ENCODE results near the gene EVC. TPM values are rescaled to one million over a fixed set of nuclear protein-coding genes. Genes with fewer than 3 reads are reported as not detected.

Gene EVC
- total RNA-seq, 2 experiments from 2014 or later, result 0.70 to 1.5 TPM

DNA sequence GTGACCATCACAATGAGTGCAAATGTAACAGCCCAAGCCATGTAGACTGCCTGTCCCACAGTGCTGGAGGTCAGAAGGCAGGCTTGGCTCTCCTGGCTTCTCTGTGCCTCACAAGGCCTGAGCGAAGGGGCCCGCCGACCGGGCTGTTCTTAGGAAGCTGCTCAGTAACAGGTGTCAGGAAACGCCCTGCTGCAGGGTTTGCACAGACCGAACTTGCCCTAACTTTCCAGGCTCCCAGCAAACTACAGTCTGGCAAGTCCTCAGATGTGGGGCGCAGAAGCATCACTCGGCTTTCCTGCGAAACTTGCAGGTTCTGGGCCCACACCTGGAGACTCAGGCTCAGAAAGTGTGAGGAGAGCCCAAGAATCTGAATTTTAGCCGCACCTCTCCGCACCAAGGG is 94.3 kb downstream of the EVC start:
- no peaks in the 10 kb centered on the region for H3K4me1 Mint-ChIP-seq (ENCODE audit: low read depth)
- Histone ChIP-seq H3K9me3 (ENCODE audit: control insufficient read depth in 1 of 2, insufficient read depth in 1 of 2, low read length in 2 of 2) (peaks cover 0 to 2% of the 10 kb centered on the region in 2 experiments), H3K36me3 (ENCODE audit: insufficient read depth, low read length) (no peaks in the 10 kb centered on the region), H3K27me3 (ENCODE audit: control insufficient read depth in 1 of 2, insufficient read depth in 2 of 2, low read length in 2 of 2) (no peaks in the 10 kb centered on the region), H3K4me3 (ENCODE audit: low read length) (no peak overlapping the region), H3K27ac (ENCODE audit: low read depth in 1 of 2, low read length in 2 of 2) (no peak overlapping the region), H3K4me1 (ENCODE audit: insufficient read depth, low read length) (no peaks in the 10 kb centered on the region)
- ChIA-PET POLR2A (no interaction called here), CTCF (no interaction called here)
- TF ChIP-seq, protein P1, sequence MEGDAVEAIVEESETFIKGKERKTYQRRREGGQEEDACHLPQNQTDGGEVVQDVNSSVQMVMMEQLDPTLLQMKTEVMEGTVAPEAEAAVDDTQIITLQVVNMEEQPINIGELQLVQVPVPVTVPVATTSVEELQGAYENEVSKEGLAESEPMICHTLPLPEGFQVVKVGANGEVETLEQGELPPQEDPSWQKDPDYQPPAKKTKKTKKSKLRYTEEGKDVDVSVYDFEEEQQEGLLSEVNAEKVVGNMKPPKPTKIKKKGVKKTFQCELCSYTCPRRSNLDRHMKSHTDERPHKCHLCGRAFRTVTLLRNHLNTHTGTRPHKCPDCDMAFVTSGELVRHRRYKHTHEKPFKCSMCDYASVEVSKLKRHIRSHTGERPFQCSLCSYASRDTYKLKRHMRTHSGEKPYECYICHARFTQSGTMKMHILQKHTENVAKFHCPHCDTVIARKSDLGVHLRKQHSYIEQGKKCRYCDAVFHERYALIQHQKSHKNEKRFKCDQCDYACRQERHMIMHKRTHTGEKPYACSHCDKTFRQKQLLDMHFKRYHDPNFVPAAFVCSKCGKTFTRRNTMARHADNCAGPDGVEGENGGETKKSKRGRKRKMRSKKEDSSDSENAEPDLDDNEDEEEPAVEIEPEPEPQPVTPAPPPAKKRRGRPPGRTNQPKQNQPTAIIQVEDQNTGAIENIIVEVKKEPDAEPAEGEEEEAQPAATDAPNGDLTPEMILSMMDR (IDR thresholded peaks at IDR 0.05), result no peak
- H3K27ac Mint-ChIP-seq, result no peak overlapping the region
- DNase-seq, result no peak
- no peak overlapping the region for H3K4me3 Mint-ChIP-seq
- no peak for ATAC-seq (ENCODE audit: poor library complexity)
- no peaks in the 10 kb centered on the region for H3K9me3 Mint-ChIP-seq
- intact Hi-C loops (cut with DNase I, micrococcal nuclease), result no loop called here
- H3K36me3 Mint-ChIP-seq (ENCODE audit: low read depth), result no peaks in the 10 kb centered on the region
- H3K27me3 Mint-ChIP-seq, result no peaks in the 10 kb centered on the region

DNA sequence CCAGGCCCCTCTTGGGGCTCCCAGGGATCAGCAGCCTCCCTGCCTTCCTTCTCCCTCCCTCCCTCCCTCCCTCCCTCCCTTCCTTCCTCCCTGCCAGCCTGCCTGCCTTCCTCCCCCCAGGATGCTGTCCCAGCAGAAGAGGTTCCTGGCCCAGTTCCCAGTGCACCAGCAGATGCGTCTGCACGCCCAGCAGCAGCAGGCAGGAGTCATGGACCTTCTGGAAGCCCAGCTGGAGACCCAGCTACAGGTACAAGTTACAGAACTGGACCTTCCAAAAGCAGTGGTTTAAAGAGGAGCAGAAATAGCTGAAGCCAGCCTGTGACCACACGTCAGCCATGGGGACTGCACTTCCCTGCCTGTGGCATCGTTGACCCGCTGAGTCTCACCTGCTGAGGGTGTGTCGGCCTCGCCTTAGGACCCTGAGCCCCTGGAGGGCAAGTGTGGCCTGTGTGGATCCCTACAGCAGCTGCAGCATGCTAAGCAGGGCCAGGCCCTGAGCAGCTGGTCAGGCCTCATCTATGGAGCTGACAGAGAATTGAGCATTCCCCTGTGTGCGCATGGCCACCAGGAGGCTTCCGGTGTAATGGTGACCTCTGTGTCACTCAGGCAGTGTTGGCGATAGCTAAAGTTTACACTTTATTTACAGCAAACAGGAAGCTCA is 97.2 kb downstream of the EVC start:
- Mint-ChIP-seq H3K4me3 (no peak overlapping the region), H3K36me3 (ENCODE audit: low read depth) (no peaks in the 10 kb centered on the region), H3K27me3 (no peaks in the 10 kb centered on the region), H3K9me3 (no peaks in the 10 kb centered on the region), H3K4me1 (ENCODE audit: low read depth) (no peaks in the 10 kb centered on the region), H3K27ac (no peak overlapping the region)
- Histone ChIP-seq H3K27me3 (ENCODE audit: control insufficient read depth in 1 of 2, insufficient read depth in 2 of 2, low read length in 2 of 2) (no peaks in the 10 kb centered on the region), H3K9me3 (ENCODE audit: control insufficient read depth in 1 of 2, insufficient read depth in 1 of 2, low read length in 2 of 2) (peaks cover 0 to 14% of the 10 kb centered on the region in 2 experiments), H3K4me1 (ENCODE audit: insufficient read depth, low read length) (no peaks in the 10 kb centered on the region), H3K27ac (ENCODE audit: low read depth in 1 of 2, low read length in 2 of 2) (no peak overlapping the region), H3K4me3 (ENCODE audit: low read length) (no peak overlapping the region), H3K36me3 (ENCODE audit: insufficient read depth, low read length) (no peaks in the 10 kb centered on the region)
- TF ChIP-seq, protein P1 (IDR thresholded peaks at IDR 0.05), result no peak
- ChIA-PET POLR2A (no interaction called here), CTCF (no interaction called here)
- ATAC-seq (ENCODE audit: poor library complexity) (no peak), DNase-seq (no peak)
- intact Hi-C loops (cut with DNase I, micrococcal nuclease), result no loop called here

DNA sequence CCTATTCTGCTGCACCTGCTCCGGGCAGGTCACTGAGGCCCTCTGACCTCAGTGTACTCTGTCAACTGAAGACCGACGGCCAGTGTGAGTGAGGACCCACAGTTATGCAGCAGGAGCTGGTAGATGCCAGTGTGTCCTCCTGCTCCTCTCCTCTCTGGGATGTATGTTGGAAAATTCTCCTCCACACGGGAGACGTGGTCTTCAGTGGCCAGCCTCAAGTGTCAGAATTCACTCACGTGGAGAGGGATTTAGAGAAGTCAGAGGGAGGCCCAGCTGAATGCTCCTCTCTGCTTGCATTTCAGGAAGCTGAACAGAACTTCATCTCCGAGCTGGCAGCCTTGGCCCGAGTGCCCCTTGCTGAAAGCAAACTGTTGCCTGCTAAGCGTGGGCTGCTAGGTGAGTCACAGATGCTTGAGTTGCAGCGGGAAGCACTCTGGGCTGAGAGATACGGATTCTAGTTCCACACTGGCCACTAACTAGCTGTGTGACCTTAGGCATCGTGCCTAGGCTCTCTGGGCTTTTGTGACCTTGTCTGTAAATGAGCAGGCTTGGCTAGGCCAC is 98.3 kb downstream of the EVC start:
- Histone ChIP-seq H3K27me3 (ENCODE audit: control insufficient read depth in 1 of 2, insufficient read depth in 2 of 2, low read length in 2 of 2) (no peaks in the 10 kb centered on the region), H3K36me3 (ENCODE audit: insufficient read depth, low read length) (no peaks in the 10 kb centered on the region), H3K9me3 (ENCODE audit: control insufficient read depth in 1 of 2, insufficient read depth in 1 of 2, low read length in 2 of 2) (peaks cover 0 to 14% of the 10 kb centered on the region in 2 experiments), H3K27ac (ENCODE audit: low read depth in 1 of 2, low read length in 2 of 2) (no peak overlapping the region), H3K4me3 (ENCODE audit: low read length) (no peak overlapping the region), H3K4me1 (ENCODE audit: insufficient read depth, low read length) (no peaks in the 10 kb centered on the region)
- TF ChIP-seq, protein P1 (IDR thresholded peaks at IDR 0.05), result no peak
- CTCF ChIA-PET, result no interaction called here
- no peak overlapping the region for H3K4me3 Mint-ChIP-seq
- DNase-seq (no peak), ATAC-seq (ENCODE audit: poor library complexity) (no peak)
- H3K27me3 Mint-ChIP-seq, result no peaks in the 10 kb centered on the region
- H3K36me3 Mint-ChIP-seq (ENCODE audit: low read depth), result no peaks in the 10 kb centered on the region
- intact Hi-C loops (cut with DNase I, micrococcal nuclease), result no loop called here
- H3K9me3 Mint-ChIP-seq, result no peaks in the 10 kb centered on the region
- no peaks in the 10 kb centered on the region for H3K4me1 Mint-ChIP-seq (ENCODE audit: low read depth)
- POLR2A ChIA-PET, result no interaction called here
- no peak overlapping the region for H3K27ac Mint-ChIP-seq
